NCI-H345 treated with DMSO at 0.1 percent for 48 hours (cell line): Measurements from ENCODE around the gene CYBC1.

ENCODE experiments used
- DNase-seq: peaks from one replicate; lab custom pipeline; 2025; ENCODE audit not compliant: unreplicated experiment; lab: John Stamatoyannopoulos, UW

CYBC1 gene

DNA sequence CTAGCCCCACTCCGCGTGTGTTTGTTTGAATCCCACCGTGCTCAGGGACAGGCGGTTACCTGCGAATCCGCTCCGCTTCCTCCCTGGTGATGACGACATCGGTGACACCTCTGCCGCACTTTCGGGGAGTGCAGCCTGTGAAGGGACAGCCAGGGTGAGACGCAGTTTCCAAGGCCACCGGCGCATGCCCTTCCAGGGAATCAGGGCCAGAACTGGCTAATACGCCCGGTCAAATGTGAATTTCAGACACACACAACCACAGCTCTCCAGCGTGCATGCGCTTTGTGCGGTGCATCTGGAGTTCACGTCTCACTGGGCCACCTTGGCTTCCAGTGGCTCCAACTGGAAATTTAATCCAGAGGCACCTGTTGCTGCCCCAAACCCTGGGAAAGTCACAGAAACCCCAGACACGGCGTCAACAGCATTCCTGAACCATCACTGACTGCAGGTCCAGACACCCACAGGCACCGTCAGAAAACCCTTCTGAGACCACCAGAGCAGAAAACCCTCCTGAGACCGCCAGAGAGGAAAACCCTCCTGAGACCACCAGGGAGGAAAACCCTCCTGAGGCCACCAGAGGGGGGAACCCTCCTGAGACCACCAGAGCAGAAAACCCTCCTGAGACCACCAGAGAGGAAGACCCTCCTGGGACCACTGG is 39.0 kb downstream of the CYBC1 start:
- no peak for DNase-seq

DNA sequence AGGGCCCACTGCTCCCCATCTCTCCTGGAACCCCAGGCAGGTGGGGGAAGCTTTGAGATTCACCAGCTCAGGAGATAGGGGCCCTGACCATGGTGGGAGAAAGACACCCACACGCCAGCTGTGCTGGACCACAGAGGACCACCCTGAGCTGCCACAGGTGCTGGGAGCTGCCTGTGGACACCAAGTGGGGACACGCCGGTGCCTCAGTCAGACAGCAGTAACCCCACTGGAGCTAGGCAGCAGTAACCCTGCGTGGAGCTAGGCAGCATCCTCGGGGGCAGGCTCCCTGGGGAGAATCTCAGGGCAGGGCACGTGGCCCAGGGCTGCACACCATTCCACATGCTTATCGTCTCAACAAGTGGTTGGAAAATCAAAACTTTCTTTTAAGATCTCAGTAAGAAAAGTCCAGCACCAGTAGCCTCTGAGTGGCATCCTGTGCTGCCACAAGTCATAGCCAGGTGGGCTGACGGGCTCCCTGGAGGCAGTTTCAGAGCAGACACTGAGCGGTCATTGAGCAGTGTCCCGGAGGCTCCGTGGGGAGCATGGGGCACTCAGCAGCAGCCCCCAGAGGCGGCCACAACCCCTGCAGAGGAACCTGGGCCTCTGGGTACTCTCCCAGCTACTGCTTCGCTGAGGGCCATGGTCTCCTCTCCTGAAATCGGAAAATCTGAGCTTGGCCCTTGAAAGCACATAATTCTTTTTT is 40.4 kb downstream of the CYBC1 start:
- DNase-seq = no peak

- DNase-seq = no peak
Measured at GRCh38 chr17:82408938-82409318, 41.6 kb downstream of the CYBC1 start.

DNA sequence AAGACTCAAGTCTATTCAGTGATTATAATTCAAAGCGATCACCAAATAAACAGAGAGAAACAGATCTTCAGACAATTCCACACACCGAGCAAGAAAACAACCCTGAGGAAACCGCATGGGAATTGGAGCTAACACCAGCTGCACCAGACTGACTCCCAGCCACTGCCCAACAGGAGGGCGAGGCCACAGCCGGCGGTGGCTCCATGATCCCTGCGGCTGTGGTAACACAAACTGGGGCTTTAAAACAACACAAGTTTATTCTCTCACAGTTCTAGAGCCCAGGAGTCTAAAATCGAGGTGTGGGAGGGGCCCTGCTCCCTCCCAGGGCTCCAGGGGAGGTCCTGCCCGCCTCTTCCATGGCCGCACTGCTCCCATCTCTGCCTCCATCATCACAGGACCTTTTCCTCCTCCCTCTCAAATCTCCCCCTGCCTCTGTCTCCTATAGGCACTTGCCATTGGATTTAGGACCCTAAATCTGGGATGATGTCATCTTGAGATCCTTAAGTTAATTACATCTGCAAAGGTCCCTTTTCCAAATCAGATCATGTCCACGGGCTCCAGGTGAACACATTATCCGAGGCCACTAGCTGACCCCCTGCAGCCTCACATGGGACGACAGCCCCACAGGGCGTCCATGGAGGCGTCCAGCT is 42.1 kb downstream of the CYBC1 start:
- DNase-seq = no peak

GRCh38 chr17:82407255-82407654 is 43.3 kb downstream of the CYBC1 start:
- no peak for DNase-seq

GRCh38 chr17:82406131-82406671 is 44.4 kb downstream of the CYBC1 start:
- no peak for DNase-seq

GRCh38 chr17:82405051-82405450 is 45.5 kb downstream of the CYBC1 start:
- no peak for DNase-seq

DNA sequence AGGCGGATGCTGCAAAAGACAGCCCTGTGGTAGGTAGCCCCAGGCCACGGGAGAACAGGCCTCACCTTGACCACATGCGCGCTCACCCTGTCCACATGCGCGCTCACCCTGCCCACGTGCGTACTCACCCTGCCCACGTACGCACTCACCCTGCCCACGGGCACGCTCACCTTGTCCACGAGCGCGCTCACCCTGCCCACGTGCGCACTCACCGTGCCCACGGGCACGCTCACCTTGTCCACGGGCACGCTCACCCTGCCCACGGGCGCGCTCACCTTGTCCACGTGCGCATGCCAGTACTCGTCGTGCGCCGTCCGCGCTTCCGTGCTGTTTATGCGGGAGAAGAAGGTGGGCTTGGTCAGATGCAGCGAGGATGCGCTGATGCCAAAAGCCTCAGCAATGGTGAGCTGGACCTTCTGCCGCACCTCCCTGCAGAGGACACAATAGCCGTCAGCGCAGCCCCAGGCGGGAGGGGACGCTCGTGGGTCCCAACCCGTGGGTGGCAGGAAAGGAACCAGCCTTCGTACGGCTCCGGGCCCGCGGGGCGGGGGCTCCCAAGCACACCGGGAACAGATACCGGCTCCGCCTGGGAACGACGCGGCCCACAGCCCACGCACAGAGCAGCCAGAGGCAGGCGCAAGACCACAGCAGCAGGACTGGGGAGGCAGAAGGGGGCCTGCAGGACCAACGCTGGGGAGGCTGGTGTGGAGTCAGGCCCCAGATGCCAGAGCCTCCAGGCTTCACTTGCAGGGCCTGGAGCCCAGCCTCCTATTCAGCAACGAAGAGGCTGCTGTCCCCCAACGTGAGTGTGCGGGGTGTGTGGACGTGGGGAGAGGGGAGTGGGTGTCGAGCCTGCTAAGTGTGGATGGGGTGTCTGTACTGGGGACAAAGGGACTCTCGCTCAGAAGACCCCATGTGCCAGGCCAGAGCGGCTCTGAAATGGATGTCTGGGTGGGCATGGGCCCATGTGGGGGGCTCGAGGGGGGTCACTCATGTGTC is 46.6 kb downstream of the CYBC1 start:
- no peak for DNase-seq

DNA sequence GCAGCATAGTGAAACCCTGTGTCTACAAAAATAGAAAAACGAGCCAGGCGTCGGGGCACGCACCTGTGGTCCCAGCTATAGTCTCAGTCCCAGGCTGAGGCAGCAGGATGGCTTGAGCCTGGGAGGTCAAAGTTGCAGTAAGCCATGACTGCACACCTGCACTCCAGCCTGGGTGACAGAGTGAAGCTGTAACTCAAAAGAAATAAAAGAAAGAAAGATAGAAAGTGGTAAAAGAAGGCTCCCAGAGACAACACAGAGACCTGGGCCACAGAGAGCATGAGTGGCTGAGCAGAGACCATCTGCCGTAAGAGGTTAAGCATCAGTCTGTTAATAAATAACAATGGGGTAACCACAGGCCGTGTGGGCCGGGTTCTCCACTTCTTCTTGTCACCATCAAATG is 47.7 kb downstream of the CYBC1 start:
- no peak for DNase-seq

GRCh38 chr17:82400830-82401229 is 49.7 kb downstream of the CYBC1 start:
- no peak for DNase-seq

DNA sequence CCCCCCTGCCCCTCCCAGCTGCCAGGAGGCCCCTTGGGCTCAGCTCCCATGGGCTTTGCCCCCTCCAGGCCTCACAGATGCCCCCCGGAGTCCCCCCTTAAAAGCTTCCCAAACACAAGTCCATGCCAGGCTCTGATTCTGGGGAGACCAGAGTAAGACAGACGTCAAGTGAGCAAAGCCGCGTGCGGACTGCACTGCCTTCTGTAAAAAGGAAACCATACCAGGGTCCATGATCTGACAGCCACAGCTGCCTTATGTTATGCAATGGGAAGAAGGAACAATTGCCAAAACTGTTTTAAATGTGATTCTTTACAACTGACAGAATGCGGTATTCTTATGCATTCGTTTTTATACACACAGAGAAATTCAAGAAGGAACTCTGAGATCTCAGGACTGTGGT is 50.3 kb downstream of the CYBC1 start:
- no peak for DNase-seq

DNA sequence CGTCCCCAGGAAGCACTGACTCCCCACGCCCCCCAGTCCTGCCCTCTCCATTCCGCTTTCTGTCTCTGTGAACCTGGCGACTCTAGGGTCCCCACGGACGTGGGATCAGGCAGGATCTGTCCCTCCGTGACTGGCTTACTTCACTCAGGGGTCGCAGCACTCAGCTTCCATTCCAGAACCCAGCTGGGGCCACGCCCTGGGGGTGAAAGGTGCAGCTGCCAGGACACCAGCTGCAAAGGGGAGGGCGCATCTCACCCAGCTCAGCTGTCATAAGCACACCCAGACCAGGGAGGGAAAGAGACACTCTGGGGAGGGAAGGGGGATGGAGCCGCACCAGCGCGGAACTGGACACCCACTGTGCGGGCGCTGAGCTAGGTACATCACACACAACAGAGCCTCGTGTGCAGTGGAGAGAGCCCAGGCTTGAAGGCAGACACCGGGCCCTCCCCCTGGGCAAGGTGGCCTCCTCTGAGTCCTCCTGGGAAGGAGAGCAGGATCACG is 50.9 kb downstream of the CYBC1 start:
- peak; percentile 69 for DNase-seq

GRCh38 chr17:82399041-82399441 is 51.5 kb downstream of the CYBC1 start:
- DNase-seq = no peak

GRCh38 chr17:82397449-82398335 is 52.9 kb downstream of the CYBC1 start:
- DNase-seq = no peak

GRCh38 chr17:82396601-82397435 is 53.7 kb downstream of the CYBC1 start:
- DNase-seq = no peak

DNA sequence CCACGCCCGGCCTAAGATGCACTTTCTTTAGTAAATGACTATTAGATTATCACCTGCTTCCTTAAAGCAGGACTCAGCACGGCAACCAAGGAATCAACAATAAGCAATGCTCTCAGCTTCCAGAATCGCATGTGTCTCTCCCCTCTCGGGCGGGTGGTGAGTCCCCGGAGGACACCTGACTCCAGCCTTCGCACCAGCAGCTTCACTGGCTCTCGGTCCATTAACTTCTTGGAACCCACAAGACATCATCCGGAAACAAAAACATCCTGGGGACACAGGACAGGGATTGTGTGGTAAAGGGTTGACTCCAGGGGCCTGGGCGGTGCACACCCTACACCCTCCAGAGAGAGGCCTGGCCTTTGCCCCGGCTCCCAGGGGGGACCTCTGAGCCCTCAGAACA is 56.3 kb downstream of the CYBC1 start:
- DNase-seq = no peak

GRCh38 chr17:82392941-82393340 is 57.6 kb downstream of the CYBC1 start:
- no peak for DNase-seq
